Fibroblast of lung (primary cell): Measurements from ENCODE around the gene GPR150. TPM values are rescaled to one million over a fixed set of nuclear protein-coding genes. Genes with fewer than 3 reads are reported as not detected.

ENCODE experiments used
- DNase-seq, 2 donors: peaks; one replicate each; pipeline versions ENCODE4 v3.0.0 to v3.0.0-alpha.2; 2010; ENCODE audit warnings: low read depth in 2 of 2
- H2AFZ ChIP-seq: 2 replicates; pipeline ENCODE4 v1.5.1; 2012; ENCODE audit warnings: low read length, control low read depth, inconsistent platforms
- H3K27ac ChIP-seq: 2 replicates; pipeline ENCODE4 v1.5.1; 2011; ENCODE audit warnings: low read length, control low read depth; ENCODE audit not compliant: insufficient read depth
- H3K27me3 ChIP-seq: 2 replicates; pipeline ENCODE4 v1.5.1; 2011; ENCODE audit warnings: mild to moderate bottlenecking, low read length; ENCODE audit not compliant: control insufficient read depth, insufficient read depth
- H3K36me3 ChIP-seq: 2 replicates; pipeline ENCODE4 v1.5.1; 2011; ENCODE audit warnings: low read length; ENCODE audit not compliant: control insufficient read depth, insufficient read depth
- H3K4me1 ChIP-seq: 2 replicates; pipeline ENCODE4 v1.5.1; 2011; ENCODE audit warnings: low read length; ENCODE audit not compliant: control insufficient read depth, insufficient read depth; ENCODE audit errors: extremely low read depth
- H3K4me2 ChIP-seq: 2 replicates; pipeline ENCODE4 v1.5.1; 2011; ENCODE audit warnings: low read length, control low read depth; ENCODE audit not compliant: insufficient read depth; ENCODE audit errors: extremely low read depth
- H3K4me3 ChIP-seq, 4 experiments: fragments of 200-600 bp in 1 of 4; sonication (generic) in 1 of 4; replicated peaks in 1 of 4; 2 replicates each; pipeline ENCODE4 v1.5.1; 2011 to 2016; ENCODE audit warnings: low read length in 4 of 4, low read depth in 3 of 4, mild to moderate bottlenecking in 3 of 4, control low read depth in 2 of 4, inconsistent platforms in 1 of 4, mixed read lengths in 1 of 4; ENCODE audit not compliant: insufficient read depth in 1 of 4; ENCODE audit errors: control extremely low read depth in 1 of 4
- H3K79me2 ChIP-seq: 2 replicates; pipeline ENCODE4 v1.5.1; 2012; ENCODE audit warnings: mild to moderate bottlenecking, low read length, inconsistent platforms; ENCODE audit not compliant: control insufficient read depth, insufficient read depth
- H3K9ac ChIP-seq: 2 replicates; pipeline ENCODE4 v1.5.1; 2011; ENCODE audit warnings: mild to moderate bottlenecking, low read length, control low read depth; ENCODE audit not compliant: insufficient read depth
- H3K9me3 ChIP-seq: 2 replicates; pipeline ENCODE4 v1.5.1; 2012; ENCODE audit warnings: low read depth, low read length; ENCODE audit not compliant: control insufficient read depth, insufficient read depth
- H4K20me1 ChIP-seq: 2 replicates; pipeline ENCODE4 v1.5.1; 2011; ENCODE audit warnings: low read length; ENCODE audit not compliant: control insufficient read depth, insufficient read depth; ENCODE audit errors: extremely low read depth
- CTCF ChIP-seq, 2 donors: IDR thresholded peaks in 1 of 2; conservative IDR thresholded peaks in 1 of 2; 1 replicate in 1 of 2; 2 replicates in 1 of 2; pipeline ENCODE4 v1.5.1; 2011 to 2012; ENCODE audit warnings: low read length in 2 of 2, control low read depth in 1 of 2, inconsistent platforms in 1 of 2, low read depth in 1 of 2, mild to moderate bottlenecking in 1 of 2
- EZH2 ChIP-seq: IDR thresholded peaks from 2 replicates; pipeline ENCODE4 v1.5.1; 2012; ENCODE audit warnings: low read length, control low read depth, mild to moderate bottlenecking; ENCODE audit errors: missing control alignments
- polyA plus RNA-seq, 2 donors: library from polyadenylated mRNA; depleted of rRNA in 1 of 2; stranded (reverse) in 1 of 2; unstranded in 1 of 2; fragments of >200 nt; gene quantifications; 2 replicates each; pipeline ENCODE4 v1.2.1, GENCODE V29; 2011 to 2012; ENCODE audit warnings: missing spikeins in 1 of 2
- total RNA-seq: library from RNA; depleted of rRNA; stranded (reverse); fragments of >200 nt; gene quantifications from 2 replicates; pipeline ENCODE4 v1.2.1, GENCODE V29; 2014

The GPR150 gene
- total and polyA plus RNA-seq, 2 donors (not counting 1 experiment from before 2014, with no cell fraction given): 0.33 to 0.43 TPM

- Histone ChIP-seq H3K27me3 (no peaks in the 10 kb centered on the region), H3K4me3 (no peak overlapping the region), H3K27ac (no peak overlapping the region), H3K4me2 (no peak overlapping the region), H3K9me3 (no peaks in the 10 kb centered on the region), H3K36me3 (no peaks in the 10 kb centered on the region), H3K4me1 (peaks cover 19% of the 10 kb centered on the region), H3K9ac (no peak overlapping the region), H3K79me2 (no peaks in the 10 kb centered on the region), H4K20me1 (no peaks in the 10 kb centered on the region), H2AFZ (no peak overlapping the region)
- TF ChIP-seq EZH2: no peak
- TF ChIP-seq CTCF (conservative IDR thresholded peaks at IDR 0.05 in 1 of 2, IDR thresholded peaks at IDR 0.05 in 1 of 2; ENCODE audit: low read depth in 1 of 2, low read length in 2 of 2): no peak
- peak; percentile 23 to 65 for DNase-seq
Observed at GRCh38 chr5:95668216-95668615, 48.3 kb downstream of the GPR150 start.

GRCh38 chr5:95668728-95669127, 48.8 kb downstream of the GPR150 start:
- peak overlapping the region; percentile 2 for H3K27ac ChIP-seq
- no peak overlapping the region for H3K9ac ChIP-seq

GRCh38 chr5:95669540-95669939, 49.7 kb downstream of the GPR150 start:
- peak overlapping the region; percentile 2 for H3K27ac ChIP-seq
- H3K4me1 ChIP-seq: peaks cover 17% of the 10 kb centered on the region
- TF ChIP-seq CTCF (conservative IDR thresholded peaks at IDR 0.05 in 1 of 2, IDR thresholded peaks at IDR 0.05 in 1 of 2; ENCODE audit: low read depth in 1 of 2, low read length in 2 of 2) (no peak), EZH2 (no peak)
- H3K36me3 ChIP-seq: no peaks in the 10 kb centered on the region
- no peak overlapping the region for H3K9ac ChIP-seq
- DNase-seq: peak; percentile 95 to 99
- H4K20me1 ChIP-seq: no peaks in the 10 kb centered on the region
- H3K4me2 ChIP-seq: no peak overlapping the region
- no peaks in the 10 kb centered on the region for H3K27me3 ChIP-seq
- no peaks in the 10 kb centered on the region for H3K9me3 ChIP-seq
- no peak overlapping the region for H2AFZ ChIP-seq
- no peak overlapping the region for H3K4me3 ChIP-seq
- H3K79me2 ChIP-seq: no peaks in the 10 kb centered on the region

More at GRCh38 chr5:95668728-95669127, 48.8 kb downstream of the GPR150 start:
- Histone ChIP-seq H3K4me1 (peaks cover 19% of the 10 kb centered on the region), H4K20me1 (no peaks in the 10 kb centered on the region), H3K36me3 (no peaks in the 10 kb centered on the region), H3K4me2 (no peak overlapping the region), H2AFZ (no peak overlapping the region), H3K79me2 (no peaks in the 10 kb centered on the region), H3K4me3 (no peak overlapping the region), H3K27me3 (no peaks in the 10 kb centered on the region), H3K9me3 (no peaks in the 10 kb centered on the region)
- TF ChIP-seq EZH2 (no peak), CTCF (conservative IDR thresholded peaks at IDR 0.05 in 1 of 2, IDR thresholded peaks at IDR 0.05 in 1 of 2; ENCODE audit: low read depth in 1 of 2, low read length in 2 of 2) (no peak)
- peak; percentile 10 to 20 for DNase-seq
